Nephron progenitor cell (in vitro differentiated cells): Measurements from ENCODE around the gene ZNF367.

Experiments
- DNase-seq: peaks from one replicate; pipeline ENCODE4 v3.0.0; 2021
- H3K27ac Mint-ChIP-seq: 2 replicates; pipeline ENCODE4 v1.8.0; 2021; ENCODE audit warnings: mild to moderate bottlenecking, moderate library complexity, mixed read lengths
- H3K27me3 Mint-ChIP-seq: 2 replicates; pipeline ENCODE4 v1.8.0; 2021; ENCODE audit warnings: mild to moderate bottlenecking, low read depth, mixed read lengths; ENCODE audit not compliant: poor library complexity
- H3K36me3 Mint-ChIP-seq: 2 replicates; pipeline ENCODE4 v1.8.0; 2021; ENCODE audit warnings: low read depth, mixed read lengths
- H3K4me1 Mint-ChIP-seq: 2 replicates; pipeline ENCODE4 v1.8.0; 2021; ENCODE audit warnings: mixed read lengths
- H3K4me3 Mint-ChIP-seq: 2 replicates; pipeline ENCODE4 v1.8.0; 2021; ENCODE audit warnings: mild to moderate bottlenecking, moderate library complexity, mixed read lengths
- H3K9me3 Mint-ChIP-seq: 2 replicates; pipeline ENCODE4 v1.8.0; 2021; ENCODE audit warnings: mild to moderate bottlenecking, moderate library complexity, mixed read lengths
- CTCF ChIP-seq: fragments of 200-600 bp; sonication (generic); IDR thresholded peaks from 2 replicates; pipeline ENCODE4 v1.5.0; 2021; ENCODE audit warnings: antibody characterized with exemption

The ZNF367 gene

DNA sequence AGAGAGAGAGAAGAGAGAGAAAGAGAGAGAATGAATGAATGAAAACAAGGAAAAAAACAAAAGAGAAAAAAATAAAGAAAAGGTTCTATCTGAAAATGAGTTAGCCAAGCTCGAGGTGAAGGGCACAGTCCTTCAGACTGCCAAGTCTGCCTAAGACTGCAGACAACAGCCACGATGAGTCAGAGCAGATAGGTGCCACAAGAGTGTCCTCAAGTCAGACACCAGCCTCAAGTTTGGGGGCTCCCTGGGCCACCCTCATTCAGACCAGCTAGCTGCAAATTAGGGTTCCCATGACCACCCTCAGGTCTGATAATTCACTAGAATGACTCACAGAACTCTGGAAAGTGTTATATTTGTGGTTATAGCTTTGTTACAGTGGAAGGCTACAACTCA lies 17.9 kb upstream of the ZNF367 start:
- H3K4me1 Mint-ChIP-seq, result no peaks in the 10 kb centered on the region
- peak overlapping the region; percentile 30 for H3K27ac Mint-ChIP-seq
- peaks cover 4% of the 10 kb centered on the region for H3K9me3 Mint-ChIP-seq
- no peaks in the 10 kb centered on the region for H3K36me3 Mint-ChIP-seq
- TF ChIP-seq CTCF, result no peak
- peaks cover 10% of the 10 kb centered on the region for H3K27me3 Mint-ChIP-seq
- no peak overlapping the region for H3K4me3 Mint-ChIP-seq
- DNase-seq, result no peak

DNA sequence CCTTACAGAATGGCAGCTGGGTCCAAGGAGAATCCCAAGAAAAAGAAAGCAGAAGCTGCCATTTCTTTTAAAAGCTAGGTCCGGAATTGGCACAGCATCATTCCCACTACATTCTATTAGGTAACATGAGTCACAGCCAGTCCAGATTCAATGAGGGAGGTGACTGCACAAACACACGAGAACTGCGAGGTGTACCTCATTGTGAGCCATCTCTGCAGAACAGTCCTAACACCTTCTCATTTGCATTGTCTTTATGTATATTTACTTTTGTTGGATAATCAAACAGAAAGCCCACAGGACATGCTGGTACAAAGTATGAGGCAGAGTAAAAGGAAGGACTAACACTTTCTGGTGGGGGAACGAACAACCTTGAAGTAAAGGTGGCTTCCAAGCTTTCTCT lies 17.2 kb upstream of the ZNF367 start:
- no peak overlapping the region for H3K27ac Mint-ChIP-seq
- no peak for DNase-seq
- no peak overlapping the region for H3K4me3 Mint-ChIP-seq
- peaks cover 10% of the 10 kb centered on the region for H3K27me3 Mint-ChIP-seq
- no peaks in the 10 kb centered on the region for H3K4me1 Mint-ChIP-seq
- no peaks in the 10 kb centered on the region for H3K36me3 Mint-ChIP-seq
- peaks cover 4% of the 10 kb centered on the region for H3K9me3 Mint-ChIP-seq
- no peak for TF ChIP-seq CTCF

DNA sequence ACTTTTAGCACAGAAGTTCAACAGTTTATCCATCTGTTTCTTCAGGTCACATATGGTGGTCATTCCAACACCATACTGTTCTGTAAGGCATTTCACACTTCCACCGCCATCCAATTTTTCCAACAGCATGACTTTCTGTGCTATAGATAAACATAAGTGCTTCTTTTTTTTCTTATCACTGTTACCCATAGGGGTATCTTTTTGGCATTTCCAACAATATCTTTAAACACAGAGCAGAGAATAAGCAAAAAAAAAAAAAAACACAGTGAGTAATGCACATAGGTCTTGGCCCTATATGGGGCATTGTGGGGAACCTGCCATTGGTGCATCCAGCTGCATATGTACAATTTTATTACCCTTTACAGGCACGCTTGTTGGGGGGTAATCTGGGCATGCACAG lies 12.2 kb upstream of the ZNF367 start:
- Mint-ChIP-seq H3K36me3 (no peaks in the 10 kb centered on the region), H3K4me3 (no peak overlapping the region), H3K9me3 (peaks cover 4% of the 10 kb centered on the region), H3K27me3 (peaks cover 12% of the 10 kb centered on the region), H3K4me1 (no peaks in the 10 kb centered on the region), H3K27ac (no peak overlapping the region)
- no peak for TF ChIP-seq CTCF
- no peak for DNase-seq

GRCh38 chr9:96429732-96430131 lies 11.6 kb upstream of the ZNF367 start:
- H3K4me1 Mint-ChIP-seq, result no peaks in the 10 kb centered on the region
- no peak for DNase-seq
- H3K4me3 Mint-ChIP-seq, result no peak overlapping the region
- H3K9me3 Mint-ChIP-seq, result no peaks in the 10 kb centered on the region
- peaks cover 12% of the 10 kb centered on the region for H3K27me3 Mint-ChIP-seq
- no peak overlapping the region for H3K27ac Mint-ChIP-seq
- no peaks in the 10 kb centered on the region for H3K36me3 Mint-ChIP-seq
- TF ChIP-seq CTCF, result no peak

DNA sequence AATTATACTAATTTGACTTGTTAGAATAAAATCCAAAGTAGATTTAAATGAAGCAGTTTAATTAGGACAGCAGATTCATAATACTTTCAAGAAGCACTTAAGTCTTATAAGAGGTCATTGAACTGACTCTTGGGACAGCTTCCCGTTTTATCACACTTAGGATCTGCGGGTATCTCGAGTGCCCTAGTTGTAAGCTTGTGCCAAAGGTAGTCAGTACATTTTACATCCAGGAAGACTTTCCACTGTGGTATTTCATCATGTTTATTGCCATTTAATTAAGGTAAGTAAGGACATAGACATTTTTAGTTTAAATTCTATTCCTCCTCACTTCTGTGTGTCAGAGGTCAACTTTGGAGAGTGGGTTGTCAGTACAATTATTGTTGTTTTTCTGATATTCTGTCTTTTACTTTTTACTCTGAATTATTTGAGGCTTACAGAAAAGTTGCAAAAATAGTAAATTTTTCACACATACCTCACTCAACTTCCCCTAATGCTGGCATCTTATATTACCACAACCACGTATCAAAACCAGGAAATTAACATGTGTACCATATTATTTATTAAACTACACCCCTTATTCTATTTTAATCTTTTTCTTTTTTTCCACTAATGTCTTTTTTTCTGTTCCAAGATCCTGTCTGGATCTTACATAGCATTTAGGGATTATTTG lies 7.5 kb upstream of the ZNF367 start:
- TF ChIP-seq CTCF, result no peak
- Mint-ChIP-seq H3K27me3 (peaks cover 5% of the 10 kb centered on the region), H3K4me1 (peaks cover 13% of the 10 kb centered on the region), H3K36me3 (no peaks in the 10 kb centered on the region), H3K9me3 (no peaks in the 10 kb centered on the region), H3K4me3 (no peak overlapping the region), H3K27ac (no peak overlapping the region)
- no peak for DNase-seq

DNA sequence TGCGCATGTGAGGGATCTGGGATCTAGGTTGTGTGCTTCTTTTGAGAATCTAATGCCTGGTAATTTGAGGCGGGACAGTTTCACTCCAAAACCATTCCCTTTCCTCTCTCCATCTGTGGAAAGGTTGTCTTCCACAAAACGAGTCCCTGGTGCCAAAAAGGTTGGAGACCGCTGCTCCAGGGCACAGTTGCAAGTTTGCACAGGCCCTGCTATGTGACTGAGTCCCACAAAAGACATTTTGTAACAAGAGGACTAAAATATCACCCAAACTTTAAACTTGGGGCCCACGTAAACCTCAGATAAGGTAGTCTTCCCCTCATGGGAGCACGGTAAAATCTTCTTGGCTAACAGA lies 5.8 kb upstream of the ZNF367 start:
- Mint-ChIP-seq H3K4me1 (peaks cover 29% of the 10 kb centered on the region), H3K4me3 (no peak overlapping the region), H3K9me3 (no peaks in the 10 kb centered on the region), H3K27ac (peak overlapping the region; percentile 23), H3K27me3 (peaks cover 5% of the 10 kb centered on the region), H3K36me3 (no peaks in the 10 kb centered on the region)
- DNase-seq, result no peak
- no peak for TF ChIP-seq CTCF
